Measurements from ENCODE around the gene HIF3A.

- TF ChIP-seq POLR2AphosphoS5 (IDR thresholded peaks at IDR 0.05; ENCODE audit: low read depth, low read length) (no peak), CTCF (IDR thresholded peaks at IDR 0.05) (no peak)
These were observed 22.8 kb downstream of the HIF3A start for GRCh38 chr19:46319613-46320012.
